Measurements from ENCODE around the gene CYTH4. TPM values are rescaled to one million over a fixed set of nuclear protein-coding genes. Genes with fewer than 3 reads are reported as not detected.
A peak's percentile ranks its signal among the peaks of the same experiment; 100 is the strongest.

CYTH4 gene
- total and polyA plus RNA-seq, 5 experiments from 2014 or later: 48.9 to 193 (median 60.8) TPM

GRCh38 chr22:37352481-37352880 lies 70.2 kb downstream of the CYTH4 start:
- Mint-ChIP-seq H3K27me3 (peaks cover 0 to 4% (median 0%) of the 10 kb centered on the region in 5 donors), H3K4me3 (no peak overlapping the region), H3K4me1 (peaks cover 0 to 7% (median 2%) of the 10 kb centered on the region in 4 donors), H3K36me3 (no peaks in the 10 kb centered on the region), H3K27ac (no peak overlapping the region), H3K9me3 (no peaks in the 10 kb centered on the region)
- ATAC-seq (no peak), DNase-seq (no peak)
- POLR2A ChIA-PET: no interaction called here

- Mint-ChIP-seq H3K27me3 (peaks cover 0 to 4% (median 0%) of the 10 kb centered on the region in 5 donors), H3K36me3 (no peaks in the 10 kb centered on the region), H3K4me1 (peaks cover 0 to 3% (median 0%) of the 10 kb centered on the region in 4 donors), H3K4me3 (no peak overlapping the region), H3K27ac (peak overlapping the region in 1 of 10 donors; percentile 11), H3K9me3 (no peaks in the 10 kb centered on the region)
- no peak for ATAC-seq
- POLR2A ChIA-PET: no interaction called here
- DNase-seq: no peak
Measured at GRCh38 chr22:37353839-37354238, 71.5 kb downstream of the CYTH4 start.

GRCh38 chr22:37354261-37354660 lies 72.0 kb downstream of the CYTH4 start:
- Mint-ChIP-seq H3K27me3 (peaks cover 0 to 4% (median 0%) of the 10 kb centered on the region in 5 donors), H3K4me1 (peaks cover 0 to 3% (median 0%) of the 10 kb centered on the region in 4 donors), H3K4me3 (no peak overlapping the region), H3K27ac (no peak overlapping the region), H3K9me3 (no peaks in the 10 kb centered on the region), H3K36me3 (no peaks in the 10 kb centered on the region)
- DNase-seq: no peak
- no peak for ATAC-seq
- POLR2A ChIA-PET: no interaction called here

DNA sequence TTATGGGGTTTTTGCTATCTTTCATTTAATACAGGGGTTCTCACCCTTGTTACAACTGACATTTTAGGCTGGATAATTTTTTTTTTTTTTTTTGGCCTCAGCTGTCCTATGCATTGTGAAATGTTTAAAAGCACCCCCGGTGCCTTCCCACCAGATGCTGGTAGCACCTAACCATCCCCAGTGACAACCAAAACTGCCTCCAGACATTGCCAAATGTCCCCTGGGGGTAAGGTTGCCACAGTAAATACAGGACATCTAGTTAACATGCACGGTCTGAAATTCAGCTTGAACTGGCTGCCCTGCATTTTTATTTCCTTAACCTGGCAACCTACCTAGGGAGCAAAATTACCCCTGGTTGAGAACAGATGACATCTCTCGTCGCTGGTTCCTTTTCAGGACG lies 72.4 kb downstream of the CYTH4 start:
- Mint-ChIP-seq H3K36me3 (no peaks in the 10 kb centered on the region), H3K9me3 (no peaks in the 10 kb centered on the region), H3K4me1 (peaks cover 0 to 3% (median 0%) of the 10 kb centered on the region in 4 donors), H3K27me3 (peaks cover 0 to 4% (median 0%) of the 10 kb centered on the region in 5 donors), H3K4me3 (no peak overlapping the region), H3K27ac (no peak overlapping the region)
- POLR2A ChIA-PET: no interaction called here
- DNase-seq (no peak), ATAC-seq (no peak)

- POLR2A ChIA-PET: no interaction called here
- Mint-ChIP-seq H3K36me3 (no peaks in the 10 kb centered on the region), H3K9me3 (no peaks in the 10 kb centered on the region), H3K27ac (no peak overlapping the region), H3K4me3 (no peak overlapping the region), H3K27me3 (peaks cover 0 to 4% (median 0%) of the 10 kb centered on the region in 5 donors), H3K4me1 (peaks cover 0 to 3% (median 0%) of the 10 kb centered on the region in 4 donors)
- ATAC-seq (no peak), DNase-seq (no peak)
Measured at GRCh38 chr22:37355174-37355573, 72.9 kb downstream of the CYTH4 start.

DNA sequence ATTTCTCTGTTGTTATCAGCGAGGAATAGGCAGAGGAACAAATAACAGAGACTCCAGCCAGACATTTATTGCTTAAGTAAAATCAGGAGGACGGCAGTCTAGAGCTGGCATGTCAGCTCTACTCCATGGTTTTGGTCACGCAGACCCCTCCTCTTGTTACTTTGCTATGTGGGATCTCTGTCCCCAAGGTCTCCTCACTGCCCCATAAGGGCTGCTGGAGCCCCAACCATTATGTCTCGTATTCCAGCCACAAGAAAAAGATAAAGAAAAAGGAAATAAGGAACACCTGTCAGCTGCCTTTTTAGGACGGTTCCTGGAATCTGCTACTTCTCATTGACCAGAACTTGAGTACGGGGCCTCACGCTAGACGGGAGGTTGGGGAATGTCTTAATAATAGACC lies 74.6 kb downstream of the CYTH4 start:
- Mint-ChIP-seq H3K4me3 (no peak overlapping the region), H3K9me3 (no peaks in the 10 kb centered on the region), H3K27ac (no peak overlapping the region), H3K36me3 (no peaks in the 10 kb centered on the region), H3K27me3 (peaks cover 0 to 4% (median 0%) of the 10 kb centered on the region in 5 donors), H3K4me1 (peaks cover 4 to 10% (median 7%) of the 10 kb centered on the region in 4 donors)
- no peak for ATAC-seq
- no peak for DNase-seq
- POLR2A ChIA-PET: no interaction called here

DNA sequence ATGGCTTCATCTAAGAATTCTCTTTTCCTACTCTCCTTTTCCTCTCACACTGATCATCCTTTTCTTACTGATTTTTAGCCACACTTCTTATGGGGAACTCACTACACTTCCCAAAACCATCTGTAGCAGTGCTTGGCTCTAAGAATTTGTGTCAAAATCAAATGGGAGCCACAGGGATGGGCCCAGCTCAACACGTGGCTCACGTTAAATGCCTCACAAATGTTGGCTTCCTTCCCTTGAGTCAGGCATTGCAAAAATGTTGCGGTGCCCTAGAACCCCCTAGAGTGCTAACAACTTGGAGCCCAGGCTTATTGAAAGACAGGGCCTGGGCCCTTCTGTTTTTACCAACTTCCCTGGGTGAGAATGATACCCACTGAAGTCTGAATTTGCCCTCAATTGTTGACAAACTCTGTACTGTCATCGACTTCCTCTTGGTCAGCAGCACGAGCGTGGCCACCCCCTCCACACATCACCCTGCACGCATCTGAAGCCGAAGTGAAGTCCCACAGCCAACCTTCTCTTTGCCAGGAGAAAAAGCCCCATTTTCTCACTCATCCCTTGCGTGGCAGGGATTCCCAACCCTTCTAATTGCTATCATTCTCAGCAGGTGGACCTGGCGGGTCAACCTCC lies 75.3 kb downstream of the CYTH4 start:
- no peaks in the 10 kb centered on the region for H3K9me3 Mint-ChIP-seq
- DNase-seq (no peak), ATAC-seq (no peak)
- H3K4me1 Mint-ChIP-seq: peaks cover 4 to 10% (median 7%) of the 10 kb centered on the region in 4 donors
- no peak overlapping the region for H3K4me3 Mint-ChIP-seq
- POLR2A ChIA-PET: no interaction called here
- no peaks in the 10 kb centered on the region for H3K36me3 Mint-ChIP-seq
- peaks cover 0 to 4% (median 0%) of the 10 kb centered on the region in 5 donors for H3K27me3 Mint-ChIP-seq
- no peak overlapping the region for H3K27ac Mint-ChIP-seq

- POLR2A ChIA-PET: no interaction called here
- no peak overlapping the region for H3K4me3 Mint-ChIP-seq
- no peaks in the 10 kb centered on the region for H3K9me3 Mint-ChIP-seq
Measured at GRCh38 chr22:37358386-37358785, 76.1 kb downstream of the CYTH4 start.

DNA sequence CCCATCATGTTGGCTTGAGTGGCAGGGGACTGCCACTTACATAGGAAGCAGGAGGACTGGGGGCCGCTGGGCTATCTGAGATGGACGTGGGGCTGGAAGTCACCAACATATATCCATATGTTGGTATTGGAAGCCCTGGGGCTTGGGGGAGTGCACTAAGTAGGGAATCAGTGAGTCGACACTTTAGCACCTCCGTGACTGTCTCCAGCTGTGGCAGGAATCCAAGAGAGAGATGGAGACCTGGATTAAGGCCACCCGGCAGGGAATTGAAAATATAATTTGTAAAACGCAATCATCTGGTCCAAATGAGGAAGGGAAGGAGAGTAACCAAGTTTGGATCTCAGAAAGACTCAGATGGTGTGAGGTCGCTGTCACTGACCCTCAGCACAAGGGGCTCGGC lies 76.6 kb downstream of the CYTH4 start:
- no peaks in the 10 kb centered on the region for H3K36me3 Mint-ChIP-seq
- ATAC-seq: no peak
- POLR2A ChIA-PET: no interaction called here

More at GRCh38 chr22:37358386-37358785, 76.1 kb downstream of the CYTH4 start:
- DNase-seq (no peak), ATAC-seq (no peak)
- Mint-ChIP-seq H3K27me3 (peaks cover 0 to 4% (median 0%) of the 10 kb centered on the region in 5 donors), H3K4me1 (peaks cover 4 to 10% (median 7%) of the 10 kb centered on the region in 4 donors), H3K27ac (no peak overlapping the region), H3K36me3 (no peaks in the 10 kb centered on the region)

GRCh38 chr22:37362621-37363020 lies 80.3 kb downstream of the CYTH4 start:
- POLR2A ChIA-PET: no interaction called here
- H3K27ac Mint-ChIP-seq: peak overlapping the region in 1 of 10 donors; percentile 79
- H3K9me3 Mint-ChIP-seq: no peaks in the 10 kb centered on the region
- no peak overlapping the region for H3K4me3 Mint-ChIP-seq
- ATAC-seq: no peak
- no peak for DNase-seq
- H3K27me3 Mint-ChIP-seq: no peaks in the 10 kb centered on the region
- H3K36me3 Mint-ChIP-seq: no peaks in the 10 kb centered on the region
- H3K4me1 Mint-ChIP-seq: peaks cover 5 to 24% (median 10%) of the 10 kb centered on the region in 4 donors

More for the DNA sequence above, 76.6 kb downstream of the CYTH4 start:
- peaks cover 0 to 4% (median 0%) of the 10 kb centered on the region in 5 donors for H3K27me3 Mint-ChIP-seq
- no peak overlapping the region for H3K27ac Mint-ChIP-seq
- H3K9me3 Mint-ChIP-seq: no peaks in the 10 kb centered on the region
- peaks cover 4 to 10% (median 7%) of the 10 kb centered on the region in 4 donors for H3K4me1 Mint-ChIP-seq
- DNase-seq: no peak
- H3K4me3 Mint-ChIP-seq: no peak overlapping the region

- Mint-ChIP-seq H3K36me3 (no peaks in the 10 kb centered on the region), H3K27ac (peak overlapping the region in 1 of 10 donors; percentile 26), H3K9me3 (no peaks in the 10 kb centered on the region), H3K27me3 (no peaks in the 10 kb centered on the region), H3K4me1 (peaks cover 5 to 24% (median 10%) of the 10 kb centered on the region in 4 donors), H3K4me3 (no peak overlapping the region)
- no peak for ATAC-seq
- DNase-seq: no peak
- POLR2A ChIA-PET: no interaction called here
Measured at GRCh38 chr22:37363261-37363992, 81.1 kb downstream of the CYTH4 start.
